Neural crest cell (in vitro differentiated cells): ENCODE measurements around the gene BARHL1. TPM values are rescaled to one million over a fixed set of nuclear protein-coding genes. Genes with fewer than 3 reads are reported as not detected.

ENCODE experiments used
- DNase-seq: peaks from one replicate; pipeline ENCODE4 v3.0.0; 2021; ENCODE audit warnings: low read depth, mixed read lengths, low spot score
- H3K27ac Mint-ChIP-seq: one replicate; pipeline ENCODE4 v1.8.0; 2021; ENCODE audit warnings: mild to moderate bottlenecking, mixed read lengths; ENCODE audit not compliant: unreplicated experiment
- H3K27me3 Mint-ChIP-seq: 2 replicates; pipeline ENCODE4 v1.8.0; 2021; ENCODE audit warnings: low read depth, mild to moderate bottlenecking, mixed read lengths
- H3K36me3 Mint-ChIP-seq: 2 replicates; pipeline ENCODE4 v1.8.0; 2021; ENCODE audit warnings: low read depth, mild to moderate bottlenecking, mixed read lengths
- H3K4me1 Mint-ChIP-seq: 2 replicates; pipeline ENCODE4 v1.8.0; 2021; ENCODE audit warnings: mixed read lengths
- H3K4me3 Mint-ChIP-seq: one replicate; pipeline ENCODE4 v1.8.0; 2021; ENCODE audit warnings: mild to moderate bottlenecking, mixed read lengths
- H3K9me3 Mint-ChIP-seq: 2 replicates; pipeline ENCODE4 v1.8.0; 2021; ENCODE audit warnings: mixed read lengths
- total RNA-seq: library from RNA; stranded (reverse); gene quantifications from 2 replicates; pipeline ENCODE4 v1.2.1, GENCODE V29; 2021
- TF ChIP-seq, protein P1 (sequence below): fragments of 200-600 bp; sonication (generic); conservative IDR thresholded peaks from 2 replicates; pipeline ENCODE4 v1.5.0; 2021; ENCODE audit warnings: antibody characterized with exemption, mild to moderate bottlenecking

The BARHL1 gene
- total RNA-seq, 1 donor from 2014 or later, result not detected

GRCh38 chr9:132541051-132541450, 41.4 kb upstream of the BARHL1 start:
- no peak for DNase-seq
- H3K27me3 Mint-ChIP-seq, result peaks cover 2% of the 10 kb centered on the region
- TF ChIP-seq, protein P1, sequence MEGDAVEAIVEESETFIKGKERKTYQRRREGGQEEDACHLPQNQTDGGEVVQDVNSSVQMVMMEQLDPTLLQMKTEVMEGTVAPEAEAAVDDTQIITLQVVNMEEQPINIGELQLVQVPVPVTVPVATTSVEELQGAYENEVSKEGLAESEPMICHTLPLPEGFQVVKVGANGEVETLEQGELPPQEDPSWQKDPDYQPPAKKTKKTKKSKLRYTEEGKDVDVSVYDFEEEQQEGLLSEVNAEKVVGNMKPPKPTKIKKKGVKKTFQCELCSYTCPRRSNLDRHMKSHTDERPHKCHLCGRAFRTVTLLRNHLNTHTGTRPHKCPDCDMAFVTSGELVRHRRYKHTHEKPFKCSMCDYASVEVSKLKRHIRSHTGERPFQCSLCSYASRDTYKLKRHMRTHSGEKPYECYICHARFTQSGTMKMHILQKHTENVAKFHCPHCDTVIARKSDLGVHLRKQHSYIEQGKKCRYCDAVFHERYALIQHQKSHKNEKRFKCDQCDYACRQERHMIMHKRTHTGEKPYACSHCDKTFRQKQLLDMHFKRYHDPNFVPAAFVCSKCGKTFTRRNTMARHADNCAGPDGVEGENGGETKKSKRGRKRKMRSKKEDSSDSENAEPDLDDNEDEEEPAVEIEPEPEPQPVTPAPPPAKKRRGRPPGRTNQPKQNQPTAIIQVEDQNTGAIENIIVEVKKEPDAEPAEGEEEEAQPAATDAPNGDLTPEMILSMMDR, result no peak
- no peak overlapping the region for H3K4me3 Mint-ChIP-seq
- peaks cover 18% of the 10 kb centered on the region for H3K4me1 Mint-ChIP-seq
- no peaks in the 10 kb centered on the region for H3K9me3 Mint-ChIP-seq
- no peak overlapping the region for H3K27ac Mint-ChIP-seq
- no peaks in the 10 kb centered on the region for H3K36me3 Mint-ChIP-seq

- no peak overlapping the region for H3K27ac Mint-ChIP-seq
- TF ChIP-seq, protein P1, result no peak
- DNase-seq, result no peak
These were observed 40.3 kb upstream of the BARHL1 start for GRCh38 chr9:132541870-132542830.

DNA sequence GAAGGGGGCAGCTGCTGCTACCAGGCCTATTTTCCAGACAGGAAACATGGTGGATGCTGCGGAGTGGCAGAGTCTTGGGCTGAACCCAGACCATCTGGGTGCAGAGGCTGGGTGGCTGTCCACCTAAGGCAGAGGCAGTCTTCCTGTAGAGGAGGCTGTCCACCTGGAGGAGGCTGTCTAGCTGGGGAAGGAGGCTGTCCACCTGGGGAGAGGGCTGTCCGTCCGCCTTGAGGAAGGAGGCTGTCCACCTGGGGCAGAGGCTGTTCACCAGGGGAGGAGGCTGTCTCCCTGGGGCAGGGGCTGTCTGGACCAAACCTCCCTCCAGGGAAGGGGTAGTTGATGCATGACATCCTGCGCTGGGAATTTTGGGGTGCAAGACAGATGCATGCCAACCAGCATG, 39.2 kb upstream of the BARHL1 start:
- Mint-ChIP-seq H3K36me3 (no peaks in the 10 kb centered on the region), H3K4me3 (no peak overlapping the region), H3K9me3 (no peaks in the 10 kb centered on the region), H3K27me3 (peaks cover 2% of the 10 kb centered on the region), H3K4me1 (peaks cover 40% of the 10 kb centered on the region), H3K27ac (no peak overlapping the region)
- TF ChIP-seq, protein P1, result no peak
- no peak for DNase-seq

More at GRCh38 chr9:132541870-132542830, 40.3 kb upstream of the BARHL1 start:
- Mint-ChIP-seq H3K4me1 (peaks cover 29% of the 10 kb centered on the region), H3K4me3 (no peak overlapping the region), H3K27me3 (peaks cover 2% of the 10 kb centered on the region), H3K36me3 (no peaks in the 10 kb centered on the region), H3K9me3 (no peaks in the 10 kb centered on the region)

GRCh38 chr9:132543960-132544359, 38.4 kb upstream of the BARHL1 start:
- Mint-ChIP-seq H3K36me3 (no peaks in the 10 kb centered on the region), H3K27ac (peak overlapping the region; percentile 28), H3K4me3 (peak overlapping the region; percentile 44), H3K4me1 (peaks cover 47% of the 10 kb centered on the region), H3K27me3 (peaks cover 2% of the 10 kb centered on the region), H3K9me3 (no peaks in the 10 kb centered on the region)
- TF ChIP-seq, protein P1, result no peak
- no peak for DNase-seq

DNA sequence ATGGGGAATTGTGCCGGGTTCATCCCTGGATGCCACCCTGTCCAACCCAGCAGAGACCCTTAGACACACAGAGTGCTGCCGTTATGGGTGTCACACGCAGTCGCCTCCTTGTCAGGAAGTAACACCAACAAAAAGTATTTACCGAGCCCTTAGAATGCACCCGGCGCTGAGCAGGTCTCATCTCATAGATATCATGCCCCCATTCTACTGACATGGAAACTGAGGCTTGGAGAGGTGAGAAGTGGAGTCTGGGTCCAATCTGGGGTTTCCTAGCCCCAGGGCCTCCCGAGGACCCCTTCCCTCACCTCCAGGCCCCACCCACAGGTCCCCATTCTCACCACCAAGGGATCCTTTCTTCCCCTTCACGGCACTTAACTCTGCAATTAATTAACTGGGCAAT, 36.8 kb upstream of the BARHL1 start:
- TF ChIP-seq, protein P1, result no peak
- Mint-ChIP-seq H3K27me3 (peaks cover 2% of the 10 kb centered on the region), H3K27ac (no peak overlapping the region), H3K4me1 (peaks cover 54% of the 10 kb centered on the region), H3K9me3 (no peaks in the 10 kb centered on the region), H3K36me3 (no peaks in the 10 kb centered on the region), H3K4me3 (no peak overlapping the region)
- no peak for DNase-seq
